PC-3 (cell line): ENCODE measurements around the gene SFT2D1. TPM values are rescaled to one million over a fixed set of nuclear protein-coding genes. Genes with fewer than 3 reads are reported as not detected.
"Not testable (repeated sequence)": the region's sequence is repeated elsewhere in the genome, so short reads cannot be mapped to it uniquely, and the experiment has no call there.

Experiments used
- ATAC-seq: fragments of 200-7000 bp; cut with Tn5 transposase; 2 replicates; pipeline ENCODE4 v1.9.1; 2020; ENCODE audit warnings: mild to moderate bottlenecking, moderate library complexity
- BruUV-seq: library from RNA; stranded (reverse); fragments of 400-500 nt; replicated peaks from 2 replicates; lab custom pipeline; 2021; lab: Mats Ljungman, UMichigan
- CTCF ChIA-PET: fragments of 300-600 bp; sonication (Branson Sonifier 250); formaldehyde crosslinking; loops from one replicate; lab custom pipeline; 2022; ENCODE audit warnings: antibody characterized with exemption; lab: Charles Lee
- POLR2A ChIA-PET: fragments of 300-600 bp; sonication (Branson Sonifier 250); formaldehyde crosslinking; loops from one replicate; lab custom pipeline; 2022; ENCODE audit warnings: antibody characterized with exemption; ENCODE audit not compliant: unreplicated experiment; lab: Charles Lee
- DNase-seq: peaks from one replicate; pipeline ENCODE4 v3.0.0-alpha.2; 2015
- H2AFZ ChIP-seq: fragments of 300-600 bp; sonication (generic); 2 replicates; pipeline ENCODE4 v1.6.0; 2016; ENCODE audit warnings: antibody characterized with exemption, low read length
- H3F3A ChIP-seq: fragments of 300-600 bp; sonication (generic); one replicate; pipeline ENCODE4 v1.6.0; 2017; ENCODE audit warnings: antibody characterized with exemption, low read length, control low read depth, mild to moderate bottlenecking; ENCODE audit not compliant: unreplicated experiment
- H3K27ac ChIP-seq: fragments of 300-600 bp; sonication (generic); 2 replicates; pipeline ENCODE4 v1.5.1; 2016; ENCODE audit warnings: mild to moderate bottlenecking, low read length
- H3K27me3 ChIP-seq: fragments of 300-600 bp; sonication (generic); 2 replicates; pipeline ENCODE4 v1.6.1; 2016; ENCODE audit warnings: low read length, mixed read lengths
- H3K36me3 ChIP-seq: fragments of 300-600 bp; sonication (generic); 2 replicates; pipeline ENCODE4 v1.6.1; 2016; ENCODE audit warnings: low read depth, mixed run types, low read length, mixed read lengths
- H3K4me1 ChIP-seq: fragments of 300-600 bp; sonication (generic); 2 replicates; pipeline ENCODE4 v1.5.1; 2016; ENCODE audit warnings: low read length; ENCODE audit not compliant: insufficient read depth
- H3K4me2 ChIP-seq: fragments of 300-600 bp; sonication (generic); 2 replicates; pipeline ENCODE4 v1.6.0; 2016; ENCODE audit warnings: low read length
- H3K4me3 ChIP-seq: fragments of 300-600 bp; sonication (generic); 2 replicates; pipeline ENCODE4 v1.5.1; 2016; ENCODE audit warnings: mild to moderate bottlenecking, low read length, mixed read lengths
- H3K79me2 ChIP-seq: fragments of 300-600 bp; sonication (generic); 2 replicates; pipeline ENCODE4 v1.6.1; 2017; ENCODE audit warnings: low read length, mixed read lengths
- H3K9ac ChIP-seq: fragments of 300-600 bp; sonication (generic); 2 replicates; pipeline ENCODE4 v1.6.0; 2016; ENCODE audit warnings: mild to moderate bottlenecking, low read length
- H3K9me2 ChIP-seq: fragments of 300-600 bp; sonication (generic); replicated peaks from 2 replicates; pipeline ENCODE4 v1.6.1; 2016; ENCODE audit warnings: mixed run types, low read length, mixed read lengths
- H3K9me3 ChIP-seq: fragments of 300-600 bp; sonication (generic); 2 replicates; pipeline ENCODE4 v1.6.1; 2016; ENCODE audit warnings: low read length, mixed read lengths
- H4K20me1 ChIP-seq: fragments of 300-600 bp; sonication (generic); 2 replicates; pipeline ENCODE4 v1.6.1; 2016; ENCODE audit warnings: low read length, mixed read lengths
- CTCF ChIP-seq: fragments of 300-600 bp; sonication (generic); conservative IDR thresholded peaks from 2 replicates; pipeline ENCODE4 v1.5.1; 2017; ENCODE audit warnings: antibody characterized with exemption, low read depth, mild to moderate bottlenecking, low read length
- EZH2 ChIP-seq: fragments of 300-600 bp; sonication (generic); IDR thresholded peaks from one replicate; pipeline ENCODE4 v1.6.1; 2017; ENCODE audit warnings: antibody characterized with exemption, mild to moderate bottlenecking, low read length; ENCODE audit not compliant: unreplicated experiment
- EZH2phosphoT487 ChIP-seq: fragments of 300-600 bp; sonication (generic); IDR thresholded peaks from 2 replicates; pipeline ENCODE4 v1.6.1; 2018; ENCODE audit warnings: mild to moderate bottlenecking, antibody characterized with exemption, low read length, borderline replicate concordance
- intact Hi-C: fragments of 100-400 bp; cut with micrococcal nuclease; formaldehyde crosslinking; loops from 2 replicates; pipeline ENCODE4 v1.9.0; 2023
- total RNA-seq: library from RNA; depleted of rRNA; stranded (reverse); fragments of >200 nt; gene quantifications from 2 replicates; pipeline ENCODE4 v1.2.3, GENCODE V29; 2014

The SFT2D1 gene
- total RNA-seq, 1 experiment from 2014 or later: 28.0 TPM

DNA sequence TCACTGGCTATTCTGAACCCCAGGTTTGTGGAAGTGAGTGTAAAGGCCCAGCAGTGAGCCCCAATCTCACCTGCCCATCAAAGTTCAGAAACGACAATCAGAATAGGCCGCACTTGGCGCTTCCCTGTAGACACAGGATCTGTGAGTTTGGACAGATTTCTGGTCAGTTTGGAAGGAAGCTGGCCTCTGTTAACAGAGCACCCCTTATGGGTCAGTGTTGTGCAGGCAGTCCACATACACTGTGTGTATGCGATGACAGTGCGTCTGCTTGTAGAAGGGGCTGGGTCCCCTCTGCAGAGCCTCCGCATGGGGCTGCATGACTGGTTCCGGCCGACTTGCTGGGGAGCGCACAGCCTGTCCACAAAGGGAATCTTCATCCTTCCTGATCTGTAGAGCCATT lies 43.8 kb upstream of the SFT2D1 start:
- no peak overlapping the region for H3K4me3 ChIP-seq
- ATAC-seq: no peak
- TF ChIP-seq EZH2 (no peak), CTCF (no peak), EZH2phosphoT487 (no peak)
- intact Hi-C loops: no loop called here
- H3K79me2 ChIP-seq: no peaks in the 10 kb centered on the region
- H3K36me3 ChIP-seq: no peaks in the 10 kb centered on the region
- ChIA-PET POLR2A (no interaction called here), CTCF (no interaction called here)
- DNase-seq: no peak
- no peak overlapping the region for H2AFZ ChIP-seq
- BruUV-seq: no TSS peak
- no peaks in the 10 kb centered on the region for H3K9me3 ChIP-seq
- no peak overlapping the region for H3K9ac ChIP-seq
- no peak overlapping the region for H3K27ac ChIP-seq
- H3K27me3 ChIP-seq: no peaks in the 10 kb centered on the region
- H3F3A ChIP-seq: no peaks in the 10 kb centered on the region
- H3K4me2 ChIP-seq: no peak overlapping the region
- no peaks in the 10 kb centered on the region for H3K9me2 ChIP-seq
- peaks cover under 1% of the 10 kb centered on the region; the same call in 1 of the 2 replicates for H3K4me1 ChIP-seq
- H4K20me1 ChIP-seq: no peaks in the 10 kb centered on the region

GRCh38 chr6:166383802-166384363 lies 41.5 kb upstream of the SFT2D1 start:
- Histone ChIP-seq H3K4me3 (peak overlapping the region; percentile 88), H3K9ac (peak overlapping the region; percentile 74), H2AFZ (peak overlapping the region; percentile 74), H3K27ac (peak overlapping the region; percentile 72), H3K4me2 (peak overlapping the region; percentile 93)
- H3K79me2 ChIP-seq, H3K4me1 ChIP-seq, H3F3A ChIP-seq, H3K9me2 ChIP-seq, POLR2A ChIA-PET, CTCF ChIA-PET, H3K27me3 ChIP-seq, DNase-seq, H3K36me3 ChIP-seq, H3K9me3 ChIP-seq, H4K20me1 ChIP-seq: not testable (repeated sequence)
- peak; percentile 11; the same call in 1 of the 2 replicates for ATAC-seq
- BruUV-seq: TSS peak; percentile 38
- intact Hi-C loops: loop anchor here (2.0 to 5.0 kb wide), 3 partner anchors 41 to 107 kb away; partner anchors contain the start of gene SFT2D1

- no TSS peak for BruUV-seq
- Histone ChIP-seq H3K36me3 (no peaks in the 10 kb centered on the region), H3K9me2 (no peaks in the 10 kb centered on the region), H3K4me2 (peak within 1 kb of the TSS; percentile 93), H3K27me3 (no peaks in the 10 kb centered on the region), H3K4me1 (peaks cover 4% of the 10 kb centered on the region), H3K9ac (peak within 1 kb of the TSS; percentile 74), H3K27ac (peak within 1 kb of the TSS; percentile 72), H4K20me1 (no peaks in the 10 kb centered on the region), H3F3A (no peaks in the 10 kb centered on the region), H3K9me3 (no peaks in the 10 kb centered on the region), H3K79me2 (no peaks in the 10 kb centered on the region), H3K4me3 (peak within 1 kb of the TSS; percentile 88), H2AFZ (peak within 1 kb of the TSS; percentile 95)
- DNase-seq (peak; percentile 94), ATAC-seq (peak; percentile 88)
- CTCF ChIA-PET: no interaction called here
- intact Hi-C loops: loop anchor here (2.0 to 5.0 kb wide), 3 partner anchors 40 to 106 kb away; partner anchors contain the start of gene SFT2D1
- no peak for TF ChIP-seq CTCF
- TF ChIP-seq EZH2: no peak
- TF ChIP-seq EZH2phosphoT487: no peak
- POLR2A ChIA-PET: no interaction called here
These were observed 40.8 kb upstream of the SFT2D1 start, which contains the start of gene MPC1 for GRCh38 chr6:166382933-166383801. Gene MPC1, minus strand, starts transcription at chr6:166382940. Its CDS starts 64 bp downstream, at chr6:166382876.
